Vagina (tissue), 2 donors: ENCODE data around the gene RBM20. TPM values are rescaled to one million over a fixed set of nuclear protein-coding genes. Genes with fewer than 3 reads are reported as not detected.

Experiments
- DNase-seq, 2 donors: peaks; one replicate each; pipeline ENCODE4 v3.0.0-alpha.2; 2017; ENCODE audit errors: extremely low spot score in 2 of 2
- H3K27ac ChIP-seq: fragments of 200-600 bp; sonication (generic); one replicate; pipeline ENCODE4 v1.5.1; 2019
- H3K27me3 ChIP-seq: fragments of 200-600 bp; sonication (generic); one replicate; pipeline ENCODE4 v1.5.1; 2019
- H3K36me3 ChIP-seq, 2 donors: fragments of 200-600 bp; sonication (generic); one replicate each; pipeline ENCODE4 v1.5.1; 2017 to 2019
- H3K4me1 ChIP-seq: fragments of 200-600 bp; sonication (generic); one replicate; pipeline ENCODE4 v1.5.1; 2019
- H3K4me3 ChIP-seq, 2 donors: fragments of 200-600 bp; sonication (generic); 1 replicate in 1 of 2; 2 replicates in 1 of 2; pipeline ENCODE4 v1.5.1; 2016 to 2019
- H3K9me3 ChIP-seq: fragments of 200-600 bp; sonication (generic); one replicate; pipeline ENCODE4 v1.5.1; 2019
- CTCF ChIP-seq, 3 experiments: fragments of 450-650 bp in 2 of 3; fragments of 200-600 bp in 1 of 3; sonication (generic) in 1 of 3; IDR thresholded peaks; one replicate each; pipeline ENCODE4 v1.5.1; 2017 to 2019; ENCODE audit warnings: antibody characterized with exemption in 3 of 3, mild to moderate bottlenecking in 2 of 3, moderate library complexity in 2 of 3
- POLR2A ChIP-seq, 2 donors: fragments of 450-650 bp; IDR thresholded peaks; one replicate each; pipeline ENCODE4 v1.6.1; 2017; ENCODE audit warnings: antibody characterized with exemption in 2 of 2, mild to moderate bottlenecking in 2 of 2, moderate library complexity in 2 of 2
- POLR2AphosphoS5 ChIP-seq, 2 donors: sonication (generic); formaldehyde crosslinking; IDR thresholded peaks; one replicate each; pipeline ENCODE4 v1.9.0; 2017; ENCODE audit warnings: antibody characterized with exemption in 2 of 2, mild to moderate bottlenecking in 2 of 2, low read depth in 1 of 2; ENCODE audit not compliant: insufficient read depth in 1 of 2
- intact Hi-C: fragments of 100-400 bp; cut with DNase I; formaldehyde crosslinking; loops from one replicate; pipeline ENCODE4 v1.15.1; 2023
- total RNA-seq: library from RNA; depleted of rRNA; stranded (reverse); fragments of >200 nt; gene quantifications from one replicate; pipeline ENCODE4 v1.2.3, GENCODE V29; 2016

The RBM20 gene
- total RNA-seq, 1 donor from 2014 or later, result 5.2 TPM

- H3K27me3 ChIP-seq, result no peaks in the 10 kb centered on the region
- intact Hi-C loops, result no loop called here
- no peaks in the 10 kb centered on the region for H3K9me3 ChIP-seq
- no peak overlapping the region for H3K4me3 ChIP-seq
- H3K27ac ChIP-seq, result peak overlapping the region; percentile 13
- no peaks in the 10 kb centered on the region for H3K36me3 ChIP-seq
- H3K4me1 ChIP-seq, result peaks cover 59% of the 10 kb centered on the region
- no peak for DNase-seq
- TF ChIP-seq CTCF (IDR thresholded peaks at IDR 0.05) (no peak), POLR2AphosphoS5 (IDR thresholded peaks at IDR 0.05; ENCODE audit: insufficient read depth in 1 of 2, low read depth in 1 of 2) (no peak), POLR2A (IDR thresholded peaks at IDR 0.05) (no peak)
These were observed 198.3 kb downstream of the RBM20 start for GRCh38 chr10:110842326-110842904.

- Histone ChIP-seq H3K9me3 (no peaks in the 10 kb centered on the region), H3K27me3 (no peaks in the 10 kb centered on the region), H3K27ac (peak overlapping the region; percentile 13), H3K36me3 (no peaks in the 10 kb centered on the region), H3K4me3 (no peak overlapping the region), H3K4me1 (peaks cover 55% of the 10 kb centered on the region)
- intact Hi-C loops, result no loop called here
- DNase-seq, result no peak
- TF ChIP-seq CTCF (IDR thresholded peaks at IDR 0.05) (no peak), POLR2AphosphoS5 (IDR thresholded peaks at IDR 0.05; ENCODE audit: insufficient read depth in 1 of 2, low read depth in 1 of 2) (no peak), POLR2A (IDR thresholded peaks at IDR 0.05) (no peak)
These were observed 198.9 kb downstream of the RBM20 start for GRCh38 chr10:110843031-110843430.

GRCh38 chr10:110843796-110844616 lies 199.9 kb downstream of the RBM20 start:
- H3K4me3 ChIP-seq, result no peak overlapping the region
- intact Hi-C loops, result no loop called here
- H3K4me1 ChIP-seq, result peaks cover 46% of the 10 kb centered on the region
- H3K27me3 ChIP-seq, result no peaks in the 10 kb centered on the region
- H3K9me3 ChIP-seq, result no peaks in the 10 kb centered on the region
- TF ChIP-seq POLR2AphosphoS5 (IDR thresholded peaks at IDR 0.05; ENCODE audit: insufficient read depth in 1 of 2, low read depth in 1 of 2) (no peak), CTCF (IDR thresholded peaks at IDR 0.05) (no peak), POLR2A (IDR thresholded peaks at IDR 0.05) (no peak)
- no peak for DNase-seq
- H3K36me3 ChIP-seq, result no peaks in the 10 kb centered on the region
- H3K27ac ChIP-seq, result peak overlapping the region; percentile 53

GRCh38 chr10:110844617-110844881 lies 200.4 kb downstream of the RBM20 start:
- DNase-seq, result no peak
- TF ChIP-seq POLR2AphosphoS5 (IDR thresholded peaks at IDR 0.05; ENCODE audit: insufficient read depth in 1 of 2, low read depth in 1 of 2) (no peak), POLR2A (IDR thresholded peaks at IDR 0.05) (no peak), CTCF (IDR thresholded peaks at IDR 0.05) (no peak)
- no peak overlapping the region for H3K4me3 ChIP-seq
- no peaks in the 10 kb centered on the region for H3K27me3 ChIP-seq
- H3K36me3 ChIP-seq, result no peaks in the 10 kb centered on the region
- intact Hi-C loops, result no loop called here
- H3K9me3 ChIP-seq, result no peaks in the 10 kb centered on the region
- H3K4me1 ChIP-seq, result peaks cover 43% of the 10 kb centered on the region
- H3K27ac ChIP-seq, result peak overlapping the region; percentile 53

- H3K9me3 ChIP-seq, result no peaks in the 10 kb centered on the region
These were observed 201.1 kb downstream of the RBM20 start for GRCh38 chr10:110845192-110845755.

More at GRCh38 chr10:110845192-110845755, 201.1 kb downstream of the RBM20 start:
- Histone ChIP-seq H3K36me3 (no peaks in the 10 kb centered on the region), H3K4me3 (no peak overlapping the region), H3K4me1 (peaks cover 42% of the 10 kb centered on the region), H3K27me3 (no peaks in the 10 kb centered on the region), H3K27ac (no peak overlapping the region)
- intact Hi-C loops, result no loop called here
- no peak for DNase-seq
- TF ChIP-seq CTCF (IDR thresholded peaks at IDR 0.05), result no peak
- peak in 1 of 2 donors; percentile 8 for TF ChIP-seq POLR2AphosphoS5 (IDR thresholded peaks at IDR 0.05; ENCODE audit: insufficient read depth in 1 of 2, low read depth in 1 of 2)
